22Rv1 (cell line): ENCODE data around the gene MSANTD1.

Experiments used
- H3K27ac ChIP-seq: fragments of 450-650 bp; 2 replicates; pipeline ENCODE4 v1.5.1; 2017
- ZFX ChIP-seq: fragments of 450-650 bp; IDR thresholded peaks from 2 replicates; pipeline ENCODE4 v1.6.1; 2017; ENCODE audit warnings: antibody characterized with exemption, borderline replicate concordance
- TF ChIP-seq, protein P1 (sequence below): fragments of 450-650 bp; IDR thresholded peaks from 2 replicates; pipeline ENCODE4 v1.5.1; 2017; ENCODE audit warnings: mild to moderate bottlenecking

Gene MSANTD1

DNA sequence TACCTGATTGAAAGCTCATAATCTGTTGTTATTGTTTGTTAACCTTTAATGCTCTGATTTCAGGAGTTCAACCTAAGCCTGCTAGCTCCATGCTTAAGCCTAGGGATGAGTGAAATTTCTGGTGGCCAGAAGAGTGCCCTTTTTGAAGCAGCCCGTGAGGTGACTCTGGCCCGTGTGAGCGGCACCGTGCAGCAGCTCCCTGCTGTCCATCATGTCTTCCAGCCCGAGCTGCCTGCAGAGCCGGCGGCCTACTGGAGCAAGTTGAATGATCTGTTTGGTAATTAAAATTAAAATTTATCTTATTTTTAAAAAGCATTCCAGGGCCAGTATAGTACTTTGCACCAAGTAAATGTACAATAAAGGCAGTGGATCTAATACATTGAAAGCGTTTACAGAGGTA lies 37.1 kb upstream of the MSANTD1 start:
- TF ChIP-seq, protein P1, sequence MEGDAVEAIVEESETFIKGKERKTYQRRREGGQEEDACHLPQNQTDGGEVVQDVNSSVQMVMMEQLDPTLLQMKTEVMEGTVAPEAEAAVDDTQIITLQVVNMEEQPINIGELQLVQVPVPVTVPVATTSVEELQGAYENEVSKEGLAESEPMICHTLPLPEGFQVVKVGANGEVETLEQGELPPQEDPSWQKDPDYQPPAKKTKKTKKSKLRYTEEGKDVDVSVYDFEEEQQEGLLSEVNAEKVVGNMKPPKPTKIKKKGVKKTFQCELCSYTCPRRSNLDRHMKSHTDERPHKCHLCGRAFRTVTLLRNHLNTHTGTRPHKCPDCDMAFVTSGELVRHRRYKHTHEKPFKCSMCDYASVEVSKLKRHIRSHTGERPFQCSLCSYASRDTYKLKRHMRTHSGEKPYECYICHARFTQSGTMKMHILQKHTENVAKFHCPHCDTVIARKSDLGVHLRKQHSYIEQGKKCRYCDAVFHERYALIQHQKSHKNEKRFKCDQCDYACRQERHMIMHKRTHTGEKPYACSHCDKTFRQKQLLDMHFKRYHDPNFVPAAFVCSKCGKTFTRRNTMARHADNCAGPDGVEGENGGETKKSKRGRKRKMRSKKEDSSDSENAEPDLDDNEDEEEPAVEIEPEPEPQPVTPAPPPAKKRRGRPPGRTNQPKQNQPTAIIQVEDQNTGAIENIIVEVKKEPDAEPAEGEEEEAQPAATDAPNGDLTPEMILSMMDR, result no peak
- TF ChIP-seq ZFX, result no peak

DNA sequence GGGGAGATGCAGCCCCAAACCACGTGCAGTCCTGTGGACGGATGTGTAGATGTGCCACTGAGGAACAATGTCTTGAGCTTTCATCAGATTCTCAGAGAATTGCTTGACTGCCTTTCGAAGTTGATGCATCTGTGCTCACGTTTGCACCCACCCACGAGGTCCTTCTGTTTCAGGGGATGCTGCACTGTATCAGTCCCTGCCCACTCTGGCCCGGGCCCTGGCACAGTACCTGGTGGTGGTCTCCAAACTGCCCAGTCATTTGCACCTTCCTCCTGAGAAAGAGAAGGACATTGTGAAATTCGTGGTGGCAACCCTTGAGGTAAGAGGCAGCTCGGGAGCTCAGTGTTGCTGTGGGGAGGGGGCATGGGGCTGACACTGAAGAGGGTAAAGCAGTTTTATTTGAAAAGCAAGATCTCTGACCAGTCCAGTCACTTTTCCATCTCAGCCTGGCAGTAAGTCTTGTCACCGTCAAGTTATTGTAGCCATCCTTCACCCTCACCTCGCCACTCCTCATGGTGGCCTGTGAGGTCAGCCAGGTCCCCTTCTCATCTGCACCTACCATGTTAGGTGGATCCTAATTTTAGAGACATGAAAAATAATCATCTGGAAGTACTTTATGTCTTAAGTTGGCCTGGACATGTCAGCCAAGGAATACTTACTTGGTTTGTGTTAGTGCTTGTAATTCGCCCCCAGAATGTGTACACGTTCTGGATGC lies 36.4 kb upstream of the MSANTD1 start:
- no peak overlapping the region for H3K27ac ChIP-seq
- TF ChIP-seq, protein P1, result no peak
- no peak for TF ChIP-seq ZFX

More for the DNA sequence above, 37.1 kb upstream of the MSANTD1 start:
- no peak overlapping the region for H3K27ac ChIP-seq

DNA sequence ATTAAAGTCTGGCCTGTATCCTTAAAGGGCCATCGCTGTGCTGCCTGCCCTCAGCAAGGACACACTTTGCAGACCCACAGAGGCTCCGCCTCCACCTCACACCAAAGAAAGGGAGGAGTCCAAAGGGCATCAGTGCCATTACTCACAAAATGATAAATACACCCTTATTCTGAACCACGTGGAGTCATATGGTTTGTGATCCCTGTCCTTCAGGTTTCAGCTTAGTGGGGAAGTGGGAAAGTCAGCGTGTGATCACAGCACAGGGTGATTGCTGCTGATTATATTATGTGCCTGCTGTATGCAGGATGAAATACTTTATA lies 35.9 kb upstream of the MSANTD1 start:
- TF ChIP-seq, protein P1, result no peak
- no peak for TF ChIP-seq ZFX
- H3K27ac ChIP-seq, result no peak overlapping the region

DNA sequence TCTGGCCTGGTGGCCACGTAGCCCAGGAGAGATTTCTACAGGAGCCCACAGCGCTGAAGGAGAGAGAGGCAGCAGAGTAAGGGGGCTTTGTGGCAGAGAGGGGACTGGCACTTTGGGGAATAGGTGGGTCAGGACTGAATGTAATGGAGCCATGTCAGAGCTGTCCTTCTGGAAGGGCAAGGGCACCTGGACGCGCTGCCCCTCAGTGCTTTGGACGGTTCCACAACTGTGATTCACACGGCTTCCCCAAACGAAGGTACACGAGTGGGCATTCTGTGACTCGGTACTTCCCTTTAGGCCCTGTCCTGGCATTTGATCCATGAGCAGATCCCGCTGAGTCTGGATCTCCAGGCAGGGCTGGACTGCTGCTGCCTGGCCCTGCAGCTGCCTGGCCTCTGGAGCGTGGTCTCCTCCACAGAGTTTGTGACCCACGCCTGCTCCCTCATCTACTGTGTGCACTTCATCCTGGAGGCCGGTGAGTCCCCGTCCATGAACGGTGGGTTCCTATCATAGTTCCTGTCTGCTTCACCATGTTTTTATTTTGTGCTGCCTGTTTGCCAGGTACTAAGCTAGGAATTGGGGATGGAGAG lies 35.2 kb upstream of the MSANTD1 start:
- TF ChIP-seq, protein P1, result no peak
- no peak for TF ChIP-seq ZFX
- H3K27ac ChIP-seq, result no peak overlapping the region

DNA sequence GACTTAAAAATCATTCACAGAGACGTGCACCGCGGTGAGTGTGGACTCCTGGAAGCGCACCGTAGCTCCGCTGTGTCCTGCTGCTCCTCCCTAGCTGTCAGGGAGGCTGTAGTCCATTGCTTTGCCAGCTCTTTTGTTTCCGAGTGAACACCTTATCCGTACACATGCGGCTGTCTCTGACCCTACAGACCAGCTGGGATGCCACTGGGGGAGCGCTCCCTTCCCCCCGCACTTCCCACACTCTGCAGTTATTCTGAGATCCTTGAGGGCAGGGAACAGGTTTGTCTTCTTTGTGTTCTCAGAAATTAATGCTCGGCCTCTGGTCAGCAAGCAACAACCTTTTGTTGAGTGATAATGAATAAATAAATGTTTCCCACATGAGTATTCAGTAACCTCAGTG lies 33.7 kb upstream of the MSANTD1 start:
- TF ChIP-seq, protein P1, result no peak
- TF ChIP-seq ZFX, result no peak

DNA sequence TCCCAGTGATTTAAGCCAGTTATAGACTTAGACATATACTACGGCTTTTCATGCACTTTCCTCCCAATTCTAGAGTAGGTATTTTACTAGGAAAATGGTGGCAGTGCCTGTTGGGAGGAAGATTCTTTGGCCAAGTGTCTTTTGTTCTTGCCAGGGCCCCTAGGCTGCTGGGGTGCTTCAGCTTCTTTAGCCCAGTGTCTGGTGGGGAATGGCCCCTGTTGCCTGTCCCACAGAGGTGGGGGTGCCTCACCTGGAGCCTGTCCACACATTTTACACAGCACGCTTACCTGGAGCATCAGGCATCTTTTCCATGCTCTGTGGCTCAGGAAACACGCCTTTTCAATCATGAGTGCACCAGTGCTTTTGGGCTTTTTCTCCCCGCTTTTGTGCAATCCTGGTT lies 33.2 kb upstream of the MSANTD1 start:
- no peak for TF ChIP-seq ZFX
- TF ChIP-seq, protein P1, result no peak

More for the DNA sequence above, 33.7 kb upstream of the MSANTD1 start:
- no peak overlapping the region for H3K27ac ChIP-seq

DNA sequence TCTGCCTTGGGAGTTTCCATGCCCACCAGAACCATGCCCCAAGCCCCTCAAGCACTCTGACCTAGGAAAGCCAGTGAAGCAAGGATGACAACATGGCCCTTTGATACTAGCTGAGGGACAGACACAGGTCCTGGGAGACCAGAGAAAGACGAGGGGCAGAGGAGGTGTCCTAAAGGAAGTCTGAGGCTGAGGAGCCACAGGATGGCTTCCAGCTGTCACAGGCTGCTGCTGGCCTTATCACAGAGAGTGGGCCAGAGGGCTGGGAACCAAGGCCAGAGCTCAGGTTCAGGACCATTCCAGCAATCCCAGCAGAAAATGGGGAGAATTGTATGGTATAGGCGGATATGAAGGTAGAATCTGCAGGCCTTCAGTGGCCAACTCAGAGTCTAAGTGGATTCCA lies 31.7 kb upstream of the MSANTD1 start:
- H3K27ac ChIP-seq, result no peak overlapping the region
- TF ChIP-seq ZFX, result no peak
- TF ChIP-seq, protein P1, result no peak

More for the DNA sequence above, 33.2 kb upstream of the MSANTD1 start:
- no peak overlapping the region for H3K27ac ChIP-seq
